DLD1 (cell line): ENCODE measurements around the gene PAFAH2.

Experiments
- in situ Hi-C: cut with HindIII; loops from 2 replicates; pipeline ENCODE4 v1.10.0; 2017; ENCODE audit warnings: low sequenced_read_pairs

Gene PAFAH2

GRCh38 chr1:26015358-26015757 lies 17.5 kb upstream of the PAFAH2 start:
- in situ Hi-C loops: no loop called here

GRCh38 chr1:26014179-26014578 lies 16.3 kb upstream of the PAFAH2 start:
- in situ Hi-C loops: no loop called here

GRCh38 chr1:26012864-26013263 lies 15.0 kb upstream of the PAFAH2 start:
- in situ Hi-C loops: no loop called here

- in situ Hi-C loops: no loop called here
Observed at GRCh38 chr1:26010825-26011224, 13.0 kb upstream of the PAFAH2 start.

- in situ Hi-C loops: no loop called here
Observed at GRCh38 chr1:26009796-26010447, 12.1 kb upstream of the PAFAH2 start.

- in situ Hi-C loops: no loop called here
Observed at GRCh38 chr1:26006710-26007109, 8.8 kb upstream of the PAFAH2 start.

- in situ Hi-C loops: no loop called here
Observed at GRCh38 chr1:26005434-26006105, 7.7 kb upstream of the PAFAH2 start.

GRCh38 chr1:26003756-26004155 lies 5.9 kb upstream of the PAFAH2 start:
- in situ Hi-C loops: no loop called here

- in situ Hi-C loops: no loop called here
Observed at GRCh38 chr1:26003262-26003661, 5.4 kb upstream of the PAFAH2 start.

- in situ Hi-C loops: loop anchor here (5.0 to 10.0 kb wide), 2 partner anchors 102 to 106 kb away; no protein-coding TSS in a partner anchor
Observed at GRCh38 chr1:25999041-25999800, 1.4 kb upstream of the PAFAH2 start.

GRCh38 chr1:25996966-25997827 lies 666 bp downstream of the PAFAH2 start:
- in situ Hi-C loops: loop anchor here (5.0 to 10.0 kb wide), 2 partner anchors 100 to 108 kb away; no protein-coding TSS in a partner anchor

GRCh38 chr1:25994402-25995150 lies 3.3 kb downstream of the PAFAH2 start:
- in situ Hi-C loops: loop anchor here (5.0 to 10.0 kb wide), 2 partner anchors 97 to 110 kb away; no protein-coding TSS in a partner anchor

GRCh38 chr1:25993197-25993951 lies 4.5 kb downstream of the PAFAH2 start:
- in situ Hi-C loops: loop anchor here (10.0 kb wide), 1 partner anchor 111 kb away; no protein-coding TSS in a partner anchor

GRCh38 chr1:25992689-25993171 lies 5.1 kb downstream of the PAFAH2 start:
- in situ Hi-C loops: loop anchor here (10.0 kb wide), 1 partner anchor 112 kb away; no protein-coding TSS in a partner anchor

- in situ Hi-C loops: loop anchor here (10.0 kb wide), 1 partner anchor 113 kb away; no protein-coding TSS in a partner anchor
Observed at GRCh38 chr1:25991937-25992688, 5.8 kb downstream of the PAFAH2 start.

- in situ Hi-C loops: loop anchor here (10.0 kb wide), 1 partner anchor 114 kb away; no protein-coding TSS in a partner anchor
Observed at GRCh38 chr1:25990702-25991395, 7.0 kb downstream of the PAFAH2 start.

- in situ Hi-C loops: loop anchor here (10.0 kb wide), 1 partner anchor 115 kb away; no protein-coding TSS in a partner anchor
Observed at GRCh38 chr1:25990251-25990650, 7.6 kb downstream of the PAFAH2 start.
